ENCODE data around the gene IGSF10. TPM values are rescaled to one million over a fixed set of nuclear protein-coding genes. Genes with fewer than 3 reads are reported as not detected.

Gene IGSF10
- total RNA-seq, 1 donor from 2014 or later = 0.28 TPM

DNA sequence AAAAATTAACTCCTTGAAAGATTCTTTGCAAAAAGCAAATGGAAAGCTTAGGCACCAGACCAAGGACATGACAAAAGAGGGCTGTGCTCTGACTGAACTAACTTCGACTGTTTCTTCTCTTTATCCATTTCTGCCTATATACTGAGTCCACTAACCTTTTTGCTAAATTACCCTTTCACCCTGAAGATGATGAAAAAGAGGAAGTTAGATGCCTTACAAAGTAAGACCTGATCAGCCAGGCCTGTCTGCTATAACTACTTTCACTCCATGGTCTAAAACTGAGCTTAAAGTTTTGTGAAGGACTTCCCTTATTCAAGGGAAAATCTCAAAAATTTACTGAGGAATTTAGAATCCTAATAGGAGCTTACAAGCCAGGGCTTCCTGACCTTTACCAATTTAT lies 6.2 kb upstream of the IGSF10 start:
- DNase-seq (ENCODE audit: low spot score) (no peak), ATAC-seq (no peak)

GRCh38 chr3:151462991-151463390 lies 2.1 kb upstream of the IGSF10 start:
- DNase-seq (ENCODE audit: low spot score) (no peak), ATAC-seq (no peak)

DNA sequence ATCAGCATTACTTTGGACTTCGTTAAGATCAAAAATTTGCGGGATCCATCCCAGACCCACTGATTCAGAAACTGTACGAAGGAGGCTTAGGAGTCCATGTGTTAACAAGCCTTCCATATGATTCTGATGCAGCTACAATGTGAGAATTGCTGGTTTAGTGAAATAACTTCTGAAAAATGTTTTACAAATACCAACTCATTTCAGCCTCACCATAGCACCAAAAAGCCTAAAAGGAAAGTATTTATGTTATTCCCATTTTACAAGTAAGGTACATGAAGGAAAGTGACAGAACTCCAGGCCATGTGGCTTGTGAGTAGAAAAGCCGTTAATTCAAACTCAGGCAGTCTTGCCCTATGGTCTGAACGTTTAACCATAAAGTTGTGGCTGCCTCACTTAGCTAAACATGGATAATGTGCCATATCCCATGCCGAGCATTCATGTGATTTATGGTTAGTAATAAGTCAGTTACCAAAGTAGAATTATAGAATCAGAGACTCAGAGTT lies 1.5 kb upstream of the IGSF10 start:
- ATAC-seq (no peak), DNase-seq (ENCODE audit: low spot score) (no peak)

DNA sequence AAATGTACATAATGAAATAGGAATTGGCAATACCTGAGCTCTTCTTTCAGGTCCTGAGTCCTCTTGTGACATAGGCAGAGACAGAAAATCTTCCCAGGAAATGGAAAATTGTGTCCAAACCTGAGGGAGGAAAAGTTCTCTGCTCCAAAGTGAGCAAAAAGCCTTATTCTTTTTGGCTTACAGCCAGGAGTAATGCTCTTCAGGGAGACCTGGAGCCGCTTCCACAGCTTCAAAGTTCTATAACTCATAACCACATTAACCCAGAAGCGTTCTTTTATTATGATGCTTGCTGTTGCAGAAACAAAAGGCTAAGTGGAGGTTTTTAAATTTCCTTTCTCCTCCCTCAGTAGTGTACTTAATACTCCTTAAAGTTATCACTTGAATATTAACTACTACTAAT lies 633 bp downstream of the IGSF10 start:
- DNase-seq (ENCODE audit: low spot score) (no peak), ATAC-seq (no peak)

DNA sequence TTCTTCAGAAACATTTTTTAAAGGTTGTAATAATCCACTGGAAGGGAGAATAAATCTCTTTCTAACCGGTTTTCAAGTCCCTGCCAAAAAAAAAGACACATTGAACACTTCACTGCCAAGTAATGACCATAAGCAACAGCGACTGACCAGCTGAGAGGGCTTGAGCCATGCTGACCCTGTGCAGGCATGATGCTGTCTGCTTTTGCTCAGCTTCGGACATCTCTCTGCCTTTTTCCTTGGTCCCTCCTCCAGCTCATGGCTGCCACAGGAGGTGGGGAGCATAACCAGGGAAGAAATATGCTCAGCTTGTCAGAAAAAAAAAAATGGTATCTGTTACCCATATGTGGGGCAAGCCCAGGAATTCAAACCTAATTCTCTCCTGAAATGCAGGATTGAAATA lies 1.5 kb downstream of the IGSF10 start:
- ATAC-seq = no peak
- DNase-seq (ENCODE audit: low spot score) = no peak

DNA sequence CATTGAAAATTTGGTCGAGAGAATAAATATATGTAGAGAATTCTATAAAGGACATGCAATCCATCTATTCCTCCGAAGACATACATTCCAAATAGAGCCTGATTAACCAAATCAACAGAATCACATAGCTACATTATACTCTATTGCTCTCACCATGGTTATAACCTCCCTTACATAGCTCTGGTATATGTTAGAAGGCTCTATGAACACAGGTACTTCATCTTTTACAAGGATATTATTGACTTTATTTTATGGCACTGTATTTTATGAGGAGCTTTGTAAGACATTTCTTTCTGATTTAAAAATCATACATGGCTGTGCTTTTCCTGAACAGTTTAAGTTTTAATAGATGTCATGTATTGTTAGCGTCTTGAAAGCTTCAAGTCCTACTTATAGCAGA lies 4.8 kb downstream of the IGSF10 start:
- DNase-seq (ENCODE audit: low spot score) = no peak
- ATAC-seq = no peak

DNA sequence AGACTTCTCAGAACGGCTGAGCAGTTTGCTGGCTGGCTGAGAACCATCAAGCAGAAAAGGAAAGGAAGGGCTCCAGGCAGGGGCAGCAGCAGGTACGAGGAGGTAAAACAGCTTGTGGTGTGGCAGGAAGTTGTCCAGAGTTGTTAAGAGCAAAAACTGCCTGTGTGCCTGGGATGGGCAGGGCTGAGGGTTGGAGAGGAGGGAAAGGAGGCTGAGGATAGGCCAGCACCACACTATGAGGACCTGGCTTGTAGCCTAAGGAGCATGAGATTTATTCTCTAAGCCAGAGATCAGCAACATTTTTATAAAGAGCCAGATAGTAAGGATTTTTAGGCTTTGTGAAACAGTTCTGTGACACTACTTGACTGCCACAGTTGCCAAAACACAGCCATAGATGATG lies 8.0 kb downstream of the IGSF10 start:
- ATAC-seq (no peak), DNase-seq (ENCODE audit: low spot score) (no peak)

GRCh38 chr3:151452368-151452767 lies 8.5 kb downstream of the IGSF10 start:
- DNase-seq (ENCODE audit: low spot score) (no peak), ATAC-seq (no peak)

DNA sequence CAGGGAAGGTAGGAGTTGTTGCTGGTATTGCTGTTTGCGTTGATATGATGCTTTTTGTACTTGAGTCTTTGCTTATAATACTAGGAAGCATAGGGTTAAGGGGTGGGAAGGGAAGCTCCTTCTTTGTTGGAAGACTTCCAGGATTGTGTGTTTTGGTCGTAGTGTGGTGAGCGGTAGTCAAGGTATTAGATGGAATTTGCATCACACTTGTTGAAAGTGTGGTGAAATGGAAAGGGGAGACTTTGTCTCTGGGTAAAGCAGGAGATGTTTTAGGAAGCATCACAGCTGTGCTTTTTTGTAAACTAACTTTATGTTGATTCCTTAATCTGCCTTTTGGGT lies 14.9 kb downstream of the IGSF10 start:
- ATAC-seq = no peak
- DNase-seq (ENCODE audit: low spot score) = no peak

- ATAC-seq (no peak), DNase-seq (ENCODE audit: low spot score) (no peak)
Observed at GRCh38 chr3:151445273-151446001, 15.4 kb downstream of the IGSF10 start.

DNA sequence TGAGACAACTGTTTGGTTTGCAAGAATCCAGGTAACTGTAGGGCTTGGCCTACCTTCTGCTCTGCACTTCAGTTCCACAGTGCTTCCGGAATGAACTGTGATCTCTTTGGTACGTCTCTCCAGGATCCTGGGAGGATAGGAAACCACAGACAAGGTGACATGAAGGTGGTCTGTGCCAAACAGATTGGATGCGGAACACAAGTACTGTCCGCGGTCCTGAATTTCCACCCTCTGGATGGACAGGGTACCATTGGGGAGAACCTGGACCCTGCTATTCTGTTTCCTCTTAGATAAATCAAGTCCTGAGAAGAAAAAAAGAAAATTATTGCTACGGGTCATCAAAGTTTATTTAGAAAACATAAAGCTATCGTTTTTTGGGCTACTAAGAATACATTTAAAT lies 17.3 kb downstream of the IGSF10 start:
- no peak for ATAC-seq
- no peak for DNase-seq (ENCODE audit: low spot score)

DNA sequence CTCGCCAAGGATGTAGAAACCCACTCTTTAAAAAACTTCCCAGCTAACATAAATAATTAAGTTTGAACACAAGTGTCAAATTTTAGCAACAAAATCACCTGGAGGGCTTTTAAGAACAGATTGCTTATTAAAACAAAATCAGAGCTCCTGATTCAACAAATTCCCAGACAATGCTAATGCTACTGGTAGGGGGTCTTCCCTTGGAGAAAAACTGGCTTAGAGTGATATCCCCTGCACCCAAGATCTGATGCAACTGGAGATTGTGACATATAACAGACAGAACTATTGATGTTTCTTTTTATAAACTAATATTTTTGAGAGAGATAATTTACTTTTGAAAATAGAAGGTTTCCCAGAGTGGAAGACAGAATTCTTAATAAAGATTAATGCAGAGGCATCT lies 19.9 kb downstream of the IGSF10 start:
- ATAC-seq (no peak), DNase-seq (ENCODE audit: low spot score) (no peak)

DNA sequence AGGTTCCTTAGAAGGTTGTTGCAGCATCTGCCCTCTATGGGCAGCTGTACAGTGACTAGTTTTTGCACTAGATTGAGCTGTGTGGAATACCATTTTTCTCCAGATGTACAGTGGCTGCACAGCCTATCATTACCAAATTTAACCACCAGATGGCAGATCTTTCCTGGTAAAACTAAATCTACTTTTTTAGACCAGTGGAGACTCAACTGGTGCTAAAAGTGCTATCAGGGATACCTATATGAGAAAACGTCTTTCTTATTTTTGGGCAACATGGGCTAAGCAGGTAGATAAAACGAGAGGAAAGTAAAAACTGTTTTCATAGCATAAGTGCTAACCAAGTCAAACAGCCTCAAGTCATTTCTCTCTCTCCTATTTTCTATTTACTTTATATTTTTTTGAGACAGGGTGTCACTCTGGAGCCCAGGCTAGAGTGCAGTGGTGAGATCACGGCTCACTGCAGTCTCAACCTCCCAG lies 21.2 kb downstream of the IGSF10 start:
- peak; percentile 98 for ATAC-seq
- DNase-seq (ENCODE audit: low spot score) = no peak

GRCh38 chr3:151437906-151438305 lies 23.0 kb downstream of the IGSF10 start:
- ATAC-seq (no peak), DNase-seq (ENCODE audit: low spot score) (no peak)

DNA sequence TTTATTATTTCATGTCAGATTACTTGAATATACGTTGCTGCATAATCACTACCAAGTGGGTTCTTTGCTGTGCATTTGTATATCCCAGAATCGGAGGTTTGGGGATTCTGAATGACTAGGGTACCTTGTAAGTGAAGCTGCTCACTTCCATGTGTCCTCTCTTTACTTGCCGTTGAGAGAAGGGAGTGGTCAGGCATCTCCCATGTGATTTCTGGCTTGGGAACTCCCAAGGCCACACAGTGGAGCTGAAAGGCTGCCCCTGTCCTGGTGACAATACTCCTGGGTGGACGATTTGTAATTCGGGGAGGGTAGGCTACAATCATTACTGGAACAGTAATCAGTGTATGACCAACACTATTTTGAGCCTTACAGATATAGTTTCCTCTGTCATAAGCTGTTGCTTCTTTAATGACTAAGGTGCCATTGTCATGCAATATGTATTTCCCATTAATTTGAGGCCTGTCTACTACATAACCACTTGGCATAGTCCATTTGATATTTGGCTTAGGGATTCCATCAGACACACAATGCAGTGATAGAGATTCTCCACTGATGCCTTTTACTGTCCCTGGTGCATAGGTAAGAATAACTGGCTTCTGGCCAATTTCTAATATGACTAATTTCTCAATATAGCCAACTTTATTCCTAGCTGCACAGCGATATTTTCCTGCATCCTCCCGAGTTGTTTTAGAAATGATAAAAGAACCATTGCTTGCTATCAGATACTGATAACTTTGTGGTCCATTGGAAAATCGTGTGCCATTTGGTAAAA lies 24.0 kb downstream of the IGSF10 start:
- DNase-seq (ENCODE audit: low spot score) (no peak), ATAC-seq (no peak)

GRCh38 chr3:151434151-151434890 lies 26.5 kb downstream of the IGSF10 start:
- DNase-seq (ENCODE audit: low spot score) = no peak
- ATAC-seq = peak; percentile 79

- ATAC-seq (no peak), DNase-seq (ENCODE audit: low spot score) (no peak)
Observed at GRCh38 chr3:151432616-151433372, 28.1 kb downstream of the IGSF10 start.

DNA sequence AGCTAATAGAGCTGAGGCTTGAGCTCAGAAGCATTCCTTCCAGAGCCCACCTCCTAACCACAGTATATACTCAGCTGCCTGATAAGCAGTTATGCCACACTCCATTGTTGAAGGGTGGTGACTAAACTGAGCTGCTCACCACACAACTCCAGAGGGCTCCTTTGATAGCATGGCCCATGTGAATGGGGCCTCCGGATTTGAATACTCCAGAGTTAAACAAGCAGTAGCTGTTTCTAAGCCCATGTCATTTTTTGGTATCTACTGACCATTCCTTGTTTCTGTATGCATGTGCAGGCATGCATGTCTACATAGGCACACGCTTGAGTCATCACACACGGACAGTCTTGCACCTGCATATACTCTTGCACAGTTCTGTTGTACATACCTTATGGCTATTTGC lies 28.9 kb downstream of the IGSF10 start:
- ATAC-seq = no peak
- no peak for DNase-seq (ENCODE audit: low spot score)

DNA sequence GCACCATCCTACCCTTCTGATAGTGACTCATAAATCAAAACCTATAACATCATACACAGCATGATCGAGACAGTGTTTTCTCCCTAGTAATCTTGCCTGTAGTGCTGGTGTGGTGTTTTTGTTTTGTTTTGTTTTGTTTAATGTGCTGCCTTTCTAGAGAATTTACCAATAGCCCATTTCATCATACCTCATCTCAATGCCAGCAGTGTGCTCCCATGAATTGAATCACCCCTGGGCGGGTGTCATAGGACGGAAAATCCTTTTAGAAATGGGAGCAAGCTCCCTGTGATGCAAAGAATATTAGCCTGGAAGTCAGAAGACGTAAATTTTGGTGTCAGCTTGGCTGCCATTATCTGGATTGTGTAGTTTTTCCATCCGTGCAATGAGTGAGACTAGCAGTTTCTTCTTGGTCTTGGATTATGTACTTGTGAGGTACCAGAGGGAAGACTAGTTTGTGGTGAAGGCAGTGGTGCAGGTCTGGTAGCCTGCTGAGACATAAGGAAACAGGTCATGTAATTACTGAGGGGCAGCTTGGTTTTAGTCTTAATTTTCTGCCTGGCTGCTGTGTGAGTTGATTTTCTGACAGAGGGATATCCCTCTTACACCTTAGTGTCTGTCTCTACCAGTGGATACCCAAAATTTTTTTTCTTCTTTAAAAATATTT lies 29.9 kb downstream of the IGSF10 start:
- ATAC-seq (no peak), DNase-seq (ENCODE audit: low spot score) (no peak)

DNA sequence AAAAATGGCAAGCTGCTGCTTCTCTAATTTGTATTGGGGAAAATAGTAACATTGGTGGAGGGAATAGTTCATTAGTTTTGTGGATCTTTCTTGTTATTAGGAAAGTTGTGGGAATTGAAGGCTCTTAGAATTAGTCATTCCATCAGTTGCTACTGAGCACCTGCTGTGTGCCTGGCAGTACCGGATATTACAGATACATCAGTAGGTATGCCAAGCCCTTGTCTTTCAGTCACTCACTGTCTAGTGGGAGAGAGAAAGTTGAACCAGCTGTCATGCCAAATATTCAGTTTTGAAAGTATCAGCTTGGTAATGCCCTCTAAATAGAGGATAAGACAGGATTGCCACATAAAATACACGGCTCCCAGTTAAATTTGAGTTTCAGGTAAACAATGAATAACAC lies 32.5 kb downstream of the IGSF10 start:
- DNase-seq (ENCODE audit: low spot score) = no peak
- no peak for ATAC-seq

- ATAC-seq (peak; percentile 15), DNase-seq (ENCODE audit: low spot score) (no peak)
Observed at GRCh38 chr3:151426341-151426657, 34.6 kb downstream of the IGSF10 start.

Data from left lobe of liver (tissue), 2 donors.